ENCODE results near the gene PIGH. TPM values are rescaled to one million over a fixed set of nuclear protein-coding genes. Genes with fewer than 3 reads are reported as not detected.
A peak's percentile ranks its signal among the peaks of the same experiment; 100 is the strongest.

The PIGH gene
- total RNA-seq, 1 experiment from 2014 or later: 9.4 TPM

- H2BK20ac ChIP-seq (ENCODE audit: low read depth, low read length, poor library complexity, severe bottlenecking): no peak overlapping the region
- H3K27ac Mint-ChIP-seq: peak overlapping the region in 1 of 3 experiments; percentile 40; a peak in 2 of 7 replicates
- no peaks in the 10 kb centered on the region for H4K20me1 ChIP-seq (ENCODE audit: control insufficient read depth, insufficient read depth, insufficient read length)
- no peak overlapping the region for H2BK5ac ChIP-seq (ENCODE audit: insufficient read length, low read length)
- no peak for TF ChIP-seq CTCF (conservative IDR thresholded peaks at IDR 0.05)
- no peaks in the 10 kb centered on the region for H3K9me3 ChIP-seq (ENCODE audit: control insufficient read depth, low read depth, low read length)
- H2BK120ac ChIP-seq (ENCODE audit: low read depth, low read length, poor library complexity, severe bottlenecking): no peak overlapping the region
- H3K4me3 Mint-ChIP-seq: no peak overlapping the region
- H3K4me1 Mint-ChIP-seq: no peaks in the 10 kb centered on the region
- no peak overlapping the region for H2BK12ac ChIP-seq (ENCODE audit: insufficient read length, low read depth, low read length)
- H2AK5ac ChIP-seq (ENCODE audit: insufficient read length, low read length): no peak overlapping the region
- H3K27me3 Mint-ChIP-seq (ENCODE audit: low read depth): no peaks in the 10 kb centered on the region
- no peaks in the 10 kb centered on the region for H3K79me2 ChIP-seq (ENCODE audit: insufficient read depth, low read length)
- WGBS (ENCODE audit: extremely low coverage, insufficient read length, low lambda C conversion rate): no CpG with 5 or more reads among the region's 15 CpGs
- H3K9me3 Mint-ChIP-seq: no peaks in the 10 kb centered on the region
- H4K91ac ChIP-seq (ENCODE audit: insufficient read length, low read depth, low read length): no peak overlapping the region
- no peak overlapping the region for H4K8ac ChIP-seq (replicated peaks; ENCODE audit: insufficient read length, low read depth, low read length)
- no peak overlapping the region for H2BK15ac ChIP-seq (ENCODE audit: low read depth, low read length)
- H3K23me2 ChIP-seq (ENCODE audit: insufficient read length, low read depth, low read length, poor library complexity, severe bottlenecking): no peaks in the 10 kb centered on the region
- peaks cover 5 to 58% (median 32%) of the 10 kb centered on the region in 3 experiments; a peak in 6 of 7 replicates for H3K36me3 Mint-ChIP-seq (ENCODE audit: insufficient read depth in 1 of 3, low read depth in 3 of 3)
- no peak overlapping the region for H3K14ac ChIP-seq (ENCODE audit: insufficient read depth, low read length)
- H4K5ac ChIP-seq (ENCODE audit: insufficient read length, low read depth, low read length): no peak overlapping the region
- H3K27ac ChIP-seq (ENCODE audit: insufficient read length, low read depth, low read length): no peak overlapping the region
- H3K4me1 ChIP-seq (ENCODE audit: insufficient read depth, low read length): no peaks in the 10 kb centered on the region
- H3T11ph ChIP-seq (ENCODE audit: low read length): no peak overlapping the region
- H3K56ac ChIP-seq (ENCODE audit: insufficient read length, low read depth, low read length): no peak overlapping the region
- no peak for DNase-seq
- H3K23ac ChIP-seq (ENCODE audit: insufficient read length, low read depth, low read length): no peak overlapping the region
- no peak overlapping the region for H3K9ac ChIP-seq (ENCODE audit: extremely low read depth, insufficient read length, low read length)
- no peaks in the 10 kb centered on the region for H3K79me1 ChIP-seq (ENCODE audit: insufficient read depth, low read depth, low read length, poor library complexity, severe bottlenecking)
- H3K4ac ChIP-seq (ENCODE audit: low read depth, low read length): no peak overlapping the region
- H2AFZ ChIP-seq (ENCODE audit: low read length): no peak overlapping the region
- no peak overlapping the region for H3K18ac ChIP-seq (ENCODE audit: insufficient read length, low read depth, low read length)
- H3K4me2 ChIP-seq (ENCODE audit: insufficient read depth, insufficient read length, low read length): no peak overlapping the region
- H3K27me3 ChIP-seq (ENCODE audit: insufficient read depth, low read length): no peaks in the 10 kb centered on the region
Measured at GRCh38 chr14:67579040-67579439, 21.0 kb downstream of the PIGH start.
